ENCODE results near the gene HPGD.

DNA sequence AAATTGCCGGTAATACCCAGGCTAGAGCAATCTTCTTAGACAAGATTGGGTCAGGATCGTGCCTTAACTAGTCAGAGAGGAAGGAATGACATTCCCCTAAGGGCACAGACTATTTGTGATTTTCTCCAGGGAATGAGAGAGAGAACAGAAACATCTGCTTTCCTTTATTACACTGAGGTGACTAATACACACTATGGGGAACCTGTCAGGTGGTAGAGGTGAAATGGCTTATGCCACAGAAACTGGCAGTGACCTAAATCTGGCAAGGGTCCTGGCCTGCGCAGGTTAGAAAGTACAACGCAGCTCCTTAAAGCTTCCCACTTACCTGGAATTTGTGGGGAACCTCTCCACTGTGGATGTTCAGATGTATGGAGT is 16.6 kb upstream of the HPGD start:
- TF ChIP-seq, protein P1, sequence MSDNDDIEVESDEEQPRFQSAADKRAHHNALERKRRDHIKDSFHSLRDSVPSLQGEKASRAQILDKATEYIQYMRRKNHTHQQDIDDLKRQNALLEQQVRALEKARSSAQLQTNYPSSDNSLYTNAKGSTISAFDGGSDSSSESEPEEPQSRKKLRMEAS (IDR thresholded peaks at IDR 0.05; ENCODE audit: low read depth), result no peak
- TF ChIP-seq NRF1 (IDR thresholded peaks at IDR 0.05; ENCODE audit: low read depth, low read length) (no peak), GABPA (IDR thresholded peaks at IDR 0.05; ENCODE audit: low read depth) (no peak), POLR2AphosphoS5 (IDR thresholded peaks at IDR 0.05; ENCODE audit: low read depth, low read length) (no peak), YY1 (IDR thresholded peaks at IDR 0.05; ENCODE audit: low read depth) (no peak), ELF1 (IDR thresholded peaks at IDR 0.05) (no peak)
- TF ChIP-seq, protein P2, sequence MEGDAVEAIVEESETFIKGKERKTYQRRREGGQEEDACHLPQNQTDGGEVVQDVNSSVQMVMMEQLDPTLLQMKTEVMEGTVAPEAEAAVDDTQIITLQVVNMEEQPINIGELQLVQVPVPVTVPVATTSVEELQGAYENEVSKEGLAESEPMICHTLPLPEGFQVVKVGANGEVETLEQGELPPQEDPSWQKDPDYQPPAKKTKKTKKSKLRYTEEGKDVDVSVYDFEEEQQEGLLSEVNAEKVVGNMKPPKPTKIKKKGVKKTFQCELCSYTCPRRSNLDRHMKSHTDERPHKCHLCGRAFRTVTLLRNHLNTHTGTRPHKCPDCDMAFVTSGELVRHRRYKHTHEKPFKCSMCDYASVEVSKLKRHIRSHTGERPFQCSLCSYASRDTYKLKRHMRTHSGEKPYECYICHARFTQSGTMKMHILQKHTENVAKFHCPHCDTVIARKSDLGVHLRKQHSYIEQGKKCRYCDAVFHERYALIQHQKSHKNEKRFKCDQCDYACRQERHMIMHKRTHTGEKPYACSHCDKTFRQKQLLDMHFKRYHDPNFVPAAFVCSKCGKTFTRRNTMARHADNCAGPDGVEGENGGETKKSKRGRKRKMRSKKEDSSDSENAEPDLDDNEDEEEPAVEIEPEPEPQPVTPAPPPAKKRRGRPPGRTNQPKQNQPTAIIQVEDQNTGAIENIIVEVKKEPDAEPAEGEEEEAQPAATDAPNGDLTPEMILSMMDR (IDR thresholded peaks at IDR 0.05), result no peak
- TF ChIP-seq, protein P3, sequence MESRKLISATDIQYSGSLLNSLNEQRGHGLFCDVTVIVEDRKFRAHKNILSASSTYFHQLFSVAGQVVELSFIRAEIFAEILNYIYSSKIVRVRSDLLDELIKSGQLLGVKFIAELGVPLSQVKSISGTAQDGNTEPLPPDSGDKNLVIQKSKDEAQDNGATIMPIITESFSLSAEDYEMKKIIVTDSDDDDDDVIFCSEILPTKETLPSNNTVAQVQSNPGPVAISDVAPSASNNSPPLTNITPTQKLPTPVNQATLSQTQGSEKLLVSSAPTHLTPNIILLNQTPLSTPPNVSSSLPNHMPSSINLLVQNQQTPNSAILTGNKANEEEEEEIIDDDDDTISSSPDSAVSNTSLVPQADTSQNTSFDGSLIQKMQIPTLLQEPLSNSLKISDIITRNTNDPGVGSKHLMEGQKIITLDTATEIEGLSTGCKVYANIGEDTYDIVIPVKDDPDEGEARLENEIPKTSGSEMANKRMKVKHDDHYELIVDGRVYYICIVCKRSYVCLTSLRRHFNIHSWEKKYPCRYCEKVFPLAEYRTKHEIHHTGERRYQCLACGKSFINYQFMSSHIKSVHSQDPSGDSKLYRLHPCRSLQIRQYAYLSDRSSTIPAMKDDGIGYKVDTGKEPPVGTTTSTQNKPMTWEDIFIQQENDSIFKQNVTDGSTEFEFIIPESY (IDR thresholded peaks at IDR 0.05; ENCODE audit: borderline replicate concordance, low read depth), result no peak
- TF ChIP-seq, protein P4, sequence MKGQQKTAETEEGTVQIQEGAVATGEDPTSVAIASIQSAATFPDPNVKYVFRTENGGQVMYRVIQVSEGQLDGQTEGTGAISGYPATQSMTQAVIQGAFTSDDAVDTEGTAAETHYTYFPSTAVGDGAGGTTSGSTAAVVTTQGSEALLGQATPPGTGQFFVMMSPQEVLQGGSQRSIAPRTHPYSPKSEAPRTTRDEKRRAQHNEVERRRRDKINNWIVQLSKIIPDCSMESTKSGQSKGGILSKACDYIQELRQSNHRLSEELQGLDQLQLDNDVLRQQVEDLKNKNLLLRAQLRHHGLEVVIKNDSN (IDR thresholded peaks at IDR 0.05; ENCODE audit: borderline replicate concordance, low read depth), result no peak
- TF ChIP-seq, protein P5, sequence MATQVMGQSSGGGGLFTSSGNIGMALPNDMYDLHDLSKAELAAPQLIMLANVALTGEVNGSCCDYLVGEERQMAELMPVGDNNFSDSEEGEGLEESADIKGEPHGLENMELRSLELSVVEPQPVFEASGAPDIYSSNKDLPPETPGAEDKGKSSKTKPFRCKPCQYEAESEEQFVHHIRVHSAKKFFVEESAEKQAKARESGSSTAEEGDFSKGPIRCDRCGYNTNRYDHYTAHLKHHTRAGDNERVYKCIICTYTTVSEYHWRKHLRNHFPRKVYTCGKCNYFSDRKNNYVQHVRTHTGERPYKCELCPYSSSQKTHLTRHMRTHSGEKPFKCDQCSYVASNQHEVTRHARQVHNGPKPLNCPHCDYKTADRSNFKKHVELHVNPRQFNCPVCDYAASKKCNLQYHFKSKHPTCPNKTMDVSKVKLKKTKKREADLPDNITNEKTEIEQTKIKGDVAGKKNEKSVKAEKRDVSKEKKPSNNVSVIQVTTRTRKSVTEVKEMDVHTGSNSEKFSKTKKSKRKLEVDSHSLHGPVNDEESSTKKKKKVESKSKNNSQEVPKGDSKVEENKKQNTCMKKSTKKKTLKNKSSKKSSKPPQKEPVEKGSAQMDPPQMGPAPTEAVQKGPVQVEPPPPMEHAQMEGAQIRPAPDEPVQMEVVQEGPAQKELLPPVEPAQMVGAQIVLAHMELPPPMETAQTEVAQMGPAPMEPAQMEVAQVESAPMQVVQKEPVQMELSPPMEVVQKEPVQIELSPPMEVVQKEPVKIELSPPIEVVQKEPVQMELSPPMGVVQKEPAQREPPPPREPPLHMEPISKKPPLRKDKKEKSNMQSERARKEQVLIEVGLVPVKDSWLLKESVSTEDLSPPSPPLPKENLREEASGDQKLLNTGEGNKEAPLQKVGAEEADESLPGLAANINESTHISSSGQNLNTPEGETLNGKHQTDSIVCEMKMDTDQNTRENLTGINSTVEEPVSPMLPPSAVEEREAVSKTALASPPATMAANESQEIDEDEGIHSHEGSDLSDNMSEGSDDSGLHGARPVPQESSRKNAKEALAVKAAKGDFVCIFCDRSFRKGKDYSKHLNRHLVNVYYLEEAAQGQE (IDR thresholded peaks at IDR 0.05; ENCODE audit: low read depth, low read length), result no peak

All from SK-N-SH (cell line).